Lung (tissue), 12 donors: Measurements from ENCODE around the gene TBC1D10A. TPM values are rescaled to one million over a fixed set of nuclear protein-coding genes. Genes with fewer than 3 reads are reported as not detected.
A peak's percentile ranks its signal among the peaks of the same experiment; 100 is the strongest.

Experiments used
- ATAC-seq: fragments of 200-7000 bp; cut with Tn5 transposase; one replicate; pipeline ENCODE4 v1.9.1; 2020; ENCODE audit warnings: moderate number of reproducible peaks; ENCODE audit not compliant: insufficient read depth, low FRiP score
- DNase-seq, 3 donors: peaks; one replicate each; pipeline ENCODE4 v3.0.0-alpha.2; 2013 to 2017
- H3K27ac ChIP-seq, 2 donors: one replicate each; pipeline ENCODE4 v1.5.1; 2013; ENCODE audit warnings: mild to moderate bottlenecking in 2 of 2, moderate library complexity in 2 of 2, control low read depth in 1 of 2, inconsistent platforms in 1 of 2, low read depth in 1 of 2, low read length in 1 of 2
- H3K27me3 ChIP-seq, 3 donors: one replicate each; pipeline ENCODE4 v1.5.1; 2013; ENCODE audit warnings: low read length in 2 of 3; ENCODE audit not compliant: control insufficient read depth in 3 of 3, insufficient read depth in 3 of 3
- H3K36me3 ChIP-seq, 4 donors: one replicate each; pipeline ENCODE4 v1.5.1; 2013; ENCODE audit warnings: low read length in 4 of 4, mild to moderate bottlenecking in 1 of 4, moderate library complexity in 1 of 4; ENCODE audit not compliant: control insufficient read depth in 4 of 4, insufficient read depth in 4 of 4
- H3K4me1 ChIP-seq, 5 donors: one replicate each; pipeline ENCODE4 v1.5.1; 2013; ENCODE audit warnings: low read length in 5 of 5, mild to moderate bottlenecking in 2 of 5, moderate library complexity in 1 of 5; ENCODE audit not compliant: control insufficient read depth in 5 of 5, insufficient read depth in 5 of 5
- H3K4me3 ChIP-seq: one replicate; pipeline ENCODE4 v1.5.1; 2013; ENCODE audit warnings: mild to moderate bottlenecking, control low read depth, moderate library complexity
- H3K9ac ChIP-seq, 2 donors: one replicate each; pipeline ENCODE4 v1.5.1; 2013; ENCODE audit warnings: low read length in 2 of 2, control low read depth in 1 of 2; ENCODE audit not compliant: insufficient read depth in 1 of 2
- H3K9me3 ChIP-seq, 4 donors: one replicate each; pipeline ENCODE4 v1.5.1; 2013; ENCODE audit warnings: low read length in 3 of 4, mild to moderate bottlenecking in 1 of 4, moderate library complexity in 1 of 4; ENCODE audit not compliant: control insufficient read depth in 4 of 4, insufficient read depth in 3 of 4
- CTCF ChIP-seq: IDR thresholded peaks from 2 replicates; pipeline ENCODE4 v1.5.1; 2012; ENCODE audit warnings: mild to moderate bottlenecking; ENCODE audit errors: control extremely low read depth, extremely low read depth
- WGBS, 2 donors: extraction: QIAGEN DNeasy Blood & Tissue Kit; methylation state at CpG; one replicate each; pipeline ENCODE4 v1.1.7; 2013; 5-methylcytosine and 5-hydroxymethylcytosine counted together
- polyA plus RNA-seq, 2 donors: library from polyadenylated mRNA; stranded (reverse); fragments of 200-250 nt; gene quantifications; one replicate each; pipeline ENCODE4 v1.2.1, GENCODE V29; 2013
- total RNA-seq, 2 donors: library from RNA; depleted of rRNA in 1 of 2; stranded (reverse); fragments of >200 nt in 1 of 2; gene quantifications; one replicate each; pipeline ENCODE4 v1.2.1, GENCODE V29; 2014 to 2021
- donor health status: control.
- donor health status: control.
- donor health status: Bipolar disorder and iron deficiency.
- donor health status: healthy.
- donor health status: DM: yes; HTN: yes; CAD: no.

Gene TBC1D10A
- total and polyA plus RNA-seq, 4 donors = 15.0 to 36.4 (median 26.6) TPM

- no peak for TF ChIP-seq CTCF
- no peaks in the 10 kb centered on the region for H3K27me3 ChIP-seq
- 14 to 16% methylated on average over 12 of the region's 12 CpGs for WGBS, 2 donors
- H3K4me1 ChIP-seq = peaks cover 4 to 35% (median 21%) of the 10 kb centered on the region in 5 donors
- no peaks in the 10 kb centered on the region for H3K9me3 ChIP-seq
- H3K9ac ChIP-seq = no peak overlapping the region
- DNase-seq (no peak), ATAC-seq (no peak)
- no peak overlapping the region for H3K4me3 ChIP-seq
- peak overlapping the region; percentile 87 to 89 for H3K27ac ChIP-seq
- H3K36me3 ChIP-seq = peaks cover 0 to 37% (median 22%) of the 10 kb centered on the region in 4 donors
These were observed 36.8 kb downstream of the TBC1D10A start for GRCh38 chr22:30289980-30290313.

- Histone ChIP-seq H3K27me3 (no peaks in the 10 kb centered on the region), H3K36me3 (peaks cover 0 to 34% (median 21%) of the 10 kb centered on the region in 4 donors), H3K9me3 (no peaks in the 10 kb centered on the region), H3K4me1 (peaks cover 4 to 35% (median 21%) of the 10 kb centered on the region in 5 donors), H3K27ac (peak within 1 kb of the TSS; percentile 87 to 89), H3K9ac (peak within 1 kb of the TSS in 1 of 2 donors; percentile 56), H3K4me3 (peak within 1 kb of the TSS; percentile 57)
- 1% methylated on average over 61 to 85 of the region's 85 CpGs for WGBS, 2 donors
- ATAC-seq (peak; percentile 88), DNase-seq (peak; percentile 99)
- no peak for TF ChIP-seq CTCF
These were observed 37.4 kb downstream of the TBC1D10A start, which contains the start of gene CASTOR1 for GRCh38 chr22:30289141-30289979. Gene CASTOR1 (minus strand): TSS chr22:30289505. CDS start chr22:30289497, 8 bp downstream.

- Histone ChIP-seq H3K9ac (peak overlapping the region in 1 of 2 donors; percentile 56), H3K27me3 (no peaks in the 10 kb centered on the region), H3K4me1 (peaks cover 4 to 35% (median 21%) of the 10 kb centered on the region in 5 donors), H3K9me3 (no peaks in the 10 kb centered on the region), H3K4me3 (peak overlapping the region; percentile 57), H3K36me3 (peaks cover 0 to 32% (median 18%) of the 10 kb centered on the region in 4 donors), H3K27ac (peak overlapping the region; percentile 86 to 87)
- DNase-seq (no peak), ATAC-seq (no peak)
- no peak for TF ChIP-seq CTCF
- WGBS, 2 donors = 10 to 17% methylated on average over 27 of the region's 27 CpGs
These were observed 38.2 kb downstream of the TBC1D10A start for GRCh38 chr22:30288419-30289140.
